ENCODE results near the gene RAB17.

RAB17 gene

DNA sequence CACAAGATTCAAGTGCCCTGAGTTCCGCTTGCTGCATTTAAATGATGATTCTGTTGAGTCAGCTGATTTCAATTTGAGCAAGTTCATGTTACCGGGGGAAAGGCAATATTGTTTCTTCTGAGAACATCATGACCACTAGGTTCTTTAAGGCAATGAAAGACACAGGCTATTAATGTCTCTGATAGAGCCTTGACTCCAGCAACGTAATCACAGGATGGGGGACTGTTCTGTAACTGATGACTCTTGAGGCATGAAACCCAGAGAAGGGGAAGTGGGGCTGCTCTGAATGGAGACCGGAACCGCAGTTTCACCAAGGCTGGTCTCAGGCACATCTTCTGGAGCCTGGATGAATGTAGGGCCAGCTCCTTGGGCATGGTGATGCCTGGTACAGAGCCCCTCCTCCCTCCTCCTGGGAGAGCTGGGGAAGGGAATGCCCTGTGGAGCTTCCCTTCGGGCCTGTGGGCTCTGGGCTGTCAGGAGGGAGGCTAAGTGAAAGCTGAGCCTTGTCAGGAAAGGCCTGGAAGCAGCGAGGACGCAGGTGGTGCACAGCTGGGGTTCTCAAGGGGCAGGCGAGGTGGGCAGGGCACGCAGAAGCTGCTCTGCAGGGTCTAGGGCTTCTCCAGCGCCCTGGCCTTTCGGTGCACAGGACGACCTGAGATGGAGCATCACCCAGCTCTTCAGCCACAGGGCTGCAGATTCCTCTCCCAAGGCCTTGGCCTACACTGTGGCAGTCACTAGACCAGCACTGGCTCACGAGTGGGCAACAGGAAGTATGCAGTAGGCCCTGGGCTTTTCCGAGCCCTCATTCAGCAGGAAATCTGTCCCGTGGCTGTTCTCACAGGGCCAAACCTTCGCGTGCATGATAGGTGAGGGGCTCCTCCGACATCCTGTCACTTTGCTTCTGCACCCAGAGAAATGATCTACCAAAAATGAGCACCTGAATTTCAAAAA lies 60.8 kb downstream of the RAB17 start:
- Histone ChIP-seq H3K4me1 (ENCODE audit: control insufficient read depth, insufficient read depth, low read length) (peaks cover 12% of the 10 kb centered on the region), H3K4me3 (ENCODE audit: low read length) (no peak overlapping the region), H3K27me3 (ENCODE audit: control insufficient read depth, insufficient read depth, low read length) (no peaks in the 10 kb centered on the region), H3K9me3 (ENCODE audit: control insufficient read depth, low read length) (no peaks in the 10 kb centered on the region), H3K9ac (ENCODE audit: low read length) (no peak overlapping the region), H3K36me3 (ENCODE audit: control insufficient read depth, insufficient read depth, low read length) (peaks cover 36% of the 10 kb centered on the region)

DNA sequence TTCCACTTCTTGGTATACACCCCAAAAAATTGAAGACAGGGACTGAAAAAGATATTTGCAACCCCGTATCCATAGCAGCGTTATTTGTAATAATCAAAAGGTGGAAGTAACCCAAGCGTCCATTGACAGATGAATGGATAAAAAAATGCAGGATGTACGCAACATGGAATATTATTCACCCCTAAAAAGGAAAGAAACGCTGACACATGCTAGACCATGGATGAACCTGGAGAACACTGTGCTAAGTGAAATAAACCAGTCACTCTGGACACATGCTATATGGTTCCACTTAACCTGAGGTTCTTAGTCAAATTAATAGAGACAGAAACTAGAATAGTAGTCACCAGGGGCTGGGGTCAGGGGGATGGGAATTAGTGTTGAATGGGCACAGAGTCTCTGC lies 62.8 kb downstream of the RAB17 start:
- H3K9me3 ChIP-seq (ENCODE audit: control insufficient read depth, low read length) = no peaks in the 10 kb centered on the region
- peaks cover 26% of the 10 kb centered on the region for H3K36me3 ChIP-seq (ENCODE audit: control insufficient read depth, insufficient read depth, low read length)
- no peak overlapping the region for H3K9ac ChIP-seq (ENCODE audit: low read length)
- no peaks in the 10 kb centered on the region for H3K27me3 ChIP-seq (ENCODE audit: control insufficient read depth, insufficient read depth, low read length)
- H3K4me1 ChIP-seq (ENCODE audit: control insufficient read depth, insufficient read depth, low read length) = no peaks in the 10 kb centered on the region
- H3K4me3 ChIP-seq (ENCODE audit: low read length) = no peak overlapping the region

DNA sequence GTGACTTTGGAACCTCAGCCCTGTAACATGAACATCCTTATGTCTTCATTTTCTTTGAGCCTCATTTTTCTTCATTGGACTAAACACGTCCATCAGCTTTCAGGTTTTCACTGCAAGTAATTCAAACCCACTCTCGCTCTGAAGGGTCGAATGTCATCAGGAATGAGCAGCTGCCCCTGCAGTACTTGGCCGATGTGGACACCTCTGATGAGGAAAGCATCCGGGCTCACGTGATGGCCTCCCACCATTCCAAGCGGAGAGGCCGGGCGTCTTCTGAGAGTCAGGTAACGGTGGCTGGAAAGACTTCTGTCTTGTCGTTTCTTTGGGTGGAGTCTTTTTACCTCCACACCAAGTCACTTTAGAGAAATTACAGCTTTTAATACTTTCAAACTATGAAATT lies 63.3 kb downstream of the RAB17 start:
- Histone ChIP-seq H3K4me3 (ENCODE audit: low read length) (no peak overlapping the region), H3K9ac (ENCODE audit: low read length) (no peak overlapping the region), H3K27me3 (ENCODE audit: control insufficient read depth, insufficient read depth, low read length) (no peaks in the 10 kb centered on the region), H3K9me3 (ENCODE audit: control insufficient read depth, low read length) (no peaks in the 10 kb centered on the region), H3K4me1 (ENCODE audit: control insufficient read depth, insufficient read depth, low read length) (no peaks in the 10 kb centered on the region), H3K36me3 (ENCODE audit: control insufficient read depth, insufficient read depth, low read length) (peaks cover 25% of the 10 kb centered on the region)

DNA sequence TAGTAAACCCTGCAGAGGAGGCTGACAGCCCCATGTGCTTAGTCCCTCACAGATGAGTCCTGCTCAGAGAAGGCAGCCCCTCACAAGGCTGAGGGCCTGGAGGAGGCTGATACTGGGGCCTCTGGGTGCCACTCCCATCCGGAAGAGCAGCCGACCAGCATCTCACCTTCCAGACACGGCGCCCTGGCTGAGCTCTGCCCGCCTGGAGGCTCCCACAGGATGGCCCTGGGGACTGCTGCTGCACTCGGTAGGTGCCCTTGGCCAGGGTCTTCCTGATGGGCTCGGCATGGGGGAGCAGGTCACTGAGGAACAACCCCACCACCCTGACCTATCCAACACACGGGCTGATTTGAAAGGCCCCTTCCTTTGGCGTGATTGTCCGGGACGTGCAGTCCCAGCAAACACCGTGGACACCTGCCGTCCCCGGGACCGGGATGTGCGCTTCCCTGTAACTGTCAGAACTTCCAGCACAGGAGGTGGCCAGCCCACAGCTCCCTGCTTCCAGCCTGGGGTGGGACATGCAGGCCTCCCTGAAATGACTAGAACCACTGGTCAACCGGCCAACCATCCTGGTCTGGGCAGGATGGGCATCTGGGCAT lies 64.9 kb downstream of the RAB17 start:
- H3K9ac ChIP-seq (ENCODE audit: low read length) = no peak overlapping the region
- no peaks in the 10 kb centered on the region for H3K4me1 ChIP-seq (ENCODE audit: control insufficient read depth, insufficient read depth, low read length)
- peaks cover 18% of the 10 kb centered on the region for H3K36me3 ChIP-seq (ENCODE audit: control insufficient read depth, insufficient read depth, low read length)
- H3K4me3 ChIP-seq (ENCODE audit: low read length) = no peak overlapping the region
- H3K9me3 ChIP-seq (ENCODE audit: control insufficient read depth, low read length) = no peaks in the 10 kb centered on the region
- H3K27me3 ChIP-seq (ENCODE audit: control insufficient read depth, insufficient read depth, low read length) = no peaks in the 10 kb centered on the region

DNA sequence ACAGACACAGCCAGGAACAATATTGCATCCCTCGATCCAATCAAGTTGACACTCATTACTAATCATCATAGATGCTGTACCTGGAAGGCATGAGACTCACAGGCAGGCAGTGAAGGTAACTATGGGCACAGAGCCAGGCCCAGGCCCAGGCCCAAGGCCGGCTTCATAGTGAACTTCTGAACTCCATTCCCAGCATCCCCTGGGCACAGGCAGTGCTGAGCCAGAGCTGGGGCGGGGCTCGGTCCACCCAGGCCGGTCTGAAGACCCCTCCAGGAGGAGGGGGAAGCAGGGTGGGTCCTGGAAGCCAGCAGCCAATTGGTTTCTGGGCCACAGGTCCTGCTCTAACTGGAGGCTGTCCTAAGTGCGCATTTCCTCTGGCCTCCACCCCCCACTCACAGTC lies 65.9 kb downstream of the RAB17 start:
- no peak overlapping the region for H3K4me3 ChIP-seq (ENCODE audit: low read length)
- H3K9ac ChIP-seq (ENCODE audit: low read length) = no peak overlapping the region
- peaks cover 17% of the 10 kb centered on the region for H3K36me3 ChIP-seq (ENCODE audit: control insufficient read depth, insufficient read depth, low read length)
- no peaks in the 10 kb centered on the region for H3K27me3 ChIP-seq (ENCODE audit: control insufficient read depth, insufficient read depth, low read length)
- H3K9me3 ChIP-seq (ENCODE audit: control insufficient read depth, low read length) = no peaks in the 10 kb centered on the region
- H3K4me1 ChIP-seq (ENCODE audit: control insufficient read depth, insufficient read depth, low read length) = peaks cover 6% of the 10 kb centered on the region

All from mucosa of stomach (tissue), 1 donor.